Neural progenitor cell (in vitro differentiated cells): ENCODE data around the gene ARPIN. TPM values are rescaled to one million over a fixed set of nuclear protein-coding genes. Genes with fewer than 3 reads are reported as not detected.

ENCODE experiments used
- DNase-seq: peaks from one replicate; pipeline ENCODE4 v3.0.0-alpha.2; 2016; ENCODE audit warnings: low spot score
- H2AFZ ChIP-seq: fragments of 200-600 bp; sonication (generic); replicated peaks from 2 replicates; pipeline ENCODE4 v1.6.1; 2016; ENCODE audit warnings: antibody characterized with exemption
- H3F3A ChIP-seq: fragments of 200-600 bp; sonication (generic); 2 replicates; pipeline ENCODE4 v1.6.1; 2016; ENCODE audit warnings: antibody characterized with exemption, low read depth
- H3K27ac ChIP-seq: fragments of 200-600 bp; sonication (generic); 2 replicates; pipeline ENCODE4 v1.5.1; 2016; ENCODE audit warnings: mild to moderate bottlenecking
- H3K27me3 ChIP-seq: fragments of 200-600 bp; sonication (generic); 2 replicates; pipeline ENCODE4 v1.6.1; 2016; ENCODE audit warnings: mild to moderate bottlenecking, moderate library complexity
- H3K36me3 ChIP-seq: fragments of 200-600 bp; sonication (generic); 2 replicates; pipeline ENCODE4 v1.5.1; 2016
- H3K4me1 ChIP-seq: fragments of 200-600 bp; sonication (generic); 2 replicates; pipeline ENCODE4 v1.6.1; 2016; ENCODE audit warnings: mixed run types
- H3K4me2 ChIP-seq: fragments of 200-600 bp; sonication (generic); 2 replicates; pipeline ENCODE4 v1.6.1; 2016
- H3K4me3 ChIP-seq: fragments of 200-600 bp; sonication (generic); 2 replicates; pipeline ENCODE4 v1.5.1; 2016
- H3K79me2 ChIP-seq: fragments of 200-600 bp; sonication (generic); 2 replicates; pipeline ENCODE4 v1.6.1; 2016; ENCODE audit warnings: low read depth
- H3K9ac ChIP-seq: fragments of 200-600 bp; sonication (generic); 2 replicates; pipeline ENCODE4 v1.6.1; 2016
- H3K9me3 ChIP-seq: fragments of 200-600 bp; sonication (generic); 2 replicates; pipeline ENCODE4 v1.5.1; 2016; ENCODE audit warnings: low read depth
- H4K20me1 ChIP-seq: fragments of 200-600 bp; sonication (generic); 2 replicates; pipeline ENCODE4 v1.6.1; 2016; ENCODE audit warnings: low read depth
- H3K27ac Mint-ChIP-seq: 3 replicates; pipeline ENCODE4 v1.8.0; 2021; ENCODE audit warnings: mixed read lengths
- H3K27me3 Mint-ChIP-seq: 2 replicates; pipeline ENCODE4 v1.8.0; 2022; ENCODE audit warnings: low read depth, mild to moderate bottlenecking, inconsistent platforms, moderate library complexity, mixed read lengths; ENCODE audit not compliant: insufficient read depth
- H3K36me3 Mint-ChIP-seq: 3 replicates; pipeline ENCODE4 v1.8.0; 2021; ENCODE audit warnings: mixed read lengths
- H3K4me1 Mint-ChIP-seq: 3 replicates; pipeline ENCODE4 v1.8.0; 2021; ENCODE audit warnings: mixed read lengths
- H3K4me3 Mint-ChIP-seq: 3 replicates; pipeline ENCODE4 v1.8.0; 2021; ENCODE audit warnings: mild to moderate bottlenecking, moderate library complexity, mixed read lengths
- H3K9me3 Mint-ChIP-seq: 3 replicates; pipeline ENCODE4 v1.8.0; 2020; ENCODE audit warnings: mixed read lengths
- CTCF ChIP-seq: fragments of 200-600 bp; sonication (generic); IDR thresholded peaks from 2 replicates; pipeline ENCODE4 v1.5.1; 2017; ENCODE audit warnings: antibody characterized with exemption, mild to moderate bottlenecking
- EZH2 ChIP-seq: fragments of 200-600 bp; sonication (generic); IDR thresholded peaks from 2 replicates; pipeline ENCODE4 v1.6.1; 2017; ENCODE audit warnings: antibody characterized with exemption, mild to moderate bottlenecking, moderate library complexity
- EZH2phosphoT487 ChIP-seq: fragments of 200-600 bp; sonication (generic); IDR thresholded peaks from 2 replicates; pipeline ENCODE4 v1.6.1; 2017; ENCODE audit warnings: antibody characterized with exemption
- total RNA-seq: library from RNA; depleted of rRNA; stranded (reverse); fragments of >200 nt; gene quantifications from 2 replicates; pipeline ENCODE4 v1.2.3, GENCODE V29; 2015; ENCODE audit warnings: low replicate concordance

Gene ARPIN
- total RNA-seq, 1 donor from 2014 or later: 5.9 TPM

DNA sequence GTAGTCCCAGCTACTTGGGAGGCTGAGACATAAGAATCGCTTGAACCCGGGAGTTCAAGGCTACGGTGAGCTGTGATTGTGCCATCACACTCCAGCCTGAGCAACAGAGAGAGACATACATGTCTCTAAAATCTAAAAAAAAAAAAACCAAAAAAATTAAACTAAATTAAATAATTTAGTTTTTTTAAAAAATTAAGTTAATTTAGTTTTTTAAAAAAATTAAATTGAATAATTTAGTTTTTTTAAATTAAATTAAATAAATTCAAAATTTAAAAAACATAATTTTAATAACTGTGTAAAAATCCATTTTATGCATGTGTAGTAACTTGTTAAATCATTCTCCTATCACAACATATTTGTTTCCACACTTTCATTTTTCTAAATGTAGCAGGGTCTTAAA, 20.1 kb upstream of the ARPIN start:
- Histone ChIP-seq H3K36me3 (no peaks in the 10 kb centered on the region), H3K79me2 (no peaks in the 10 kb centered on the region), H3K4me2 (no peak overlapping the region), H3K9me3 (no peaks in the 10 kb centered on the region), H4K20me1 (no peaks in the 10 kb centered on the region), H2AFZ (no peak overlapping the region), H3K9ac (no peak overlapping the region), H3F3A (no peaks in the 10 kb centered on the region), H3K4me1 (peaks cover 3% of the 10 kb centered on the region), H3K27ac (no peak overlapping the region), H3K27me3 (no peaks in the 10 kb centered on the region), H3K4me3 (no peak overlapping the region)
- TF ChIP-seq EZH2: no peak
- no peak for TF ChIP-seq EZH2phosphoT487
- no peak for TF ChIP-seq CTCF
- Mint-ChIP-seq H3K27ac (no peak overlapping the region), H3K4me3 (no peak overlapping the region), H3K27me3 (peaks cover 4% of the 10 kb centered on the region), H3K4me1 (no peaks in the 10 kb centered on the region), H3K9me3 (no peaks in the 10 kb centered on the region), H3K36me3 (no peaks in the 10 kb centered on the region)
- no peak for DNase-seq

DNA sequence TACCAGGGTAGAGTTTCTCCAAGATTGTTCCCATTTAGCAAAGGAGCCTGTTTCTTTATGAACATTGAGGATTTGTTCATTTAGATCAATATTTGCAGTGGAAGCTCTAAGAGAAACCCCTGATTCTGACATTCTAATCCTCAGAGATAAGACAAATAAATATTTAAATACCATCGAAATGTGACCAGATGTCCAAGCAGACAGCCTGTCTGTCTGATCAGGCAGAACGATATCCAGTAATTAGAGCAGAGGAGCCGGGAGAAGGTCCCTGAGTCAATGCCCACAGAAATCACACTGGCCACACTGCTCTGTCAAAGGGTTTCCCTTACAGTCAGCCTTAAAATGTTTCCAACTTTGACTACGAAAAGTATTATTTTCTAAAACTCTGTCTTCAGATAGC, 15.7 kb upstream of the ARPIN start:
- H3K4me3 Mint-ChIP-seq: no peak overlapping the region
- H3F3A ChIP-seq: no peaks in the 10 kb centered on the region
- no peak overlapping the region for H3K9ac ChIP-seq
- H3K27ac Mint-ChIP-seq: no peak overlapping the region
- H3K27me3 ChIP-seq: no peaks in the 10 kb centered on the region
- no peak overlapping the region for H2AFZ ChIP-seq
- H3K9me3 ChIP-seq: no peaks in the 10 kb centered on the region
- H3K4me1 ChIP-seq: peaks cover 3% of the 10 kb centered on the region
- no peaks in the 10 kb centered on the region for H4K20me1 ChIP-seq
- no peak for DNase-seq
- no peaks in the 10 kb centered on the region for H3K27me3 Mint-ChIP-seq
- H3K36me3 Mint-ChIP-seq: no peaks in the 10 kb centered on the region
- H3K36me3 ChIP-seq: no peaks in the 10 kb centered on the region
- H3K9me3 Mint-ChIP-seq: no peaks in the 10 kb centered on the region
- H3K79me2 ChIP-seq: no peaks in the 10 kb centered on the region
- no peak overlapping the region for H3K27ac ChIP-seq
- H3K4me2 ChIP-seq: no peak overlapping the region
- TF ChIP-seq EZH2: no peak
- TF ChIP-seq CTCF: no peak
- no peak for TF ChIP-seq EZH2phosphoT487
- no peak overlapping the region for H3K4me3 ChIP-seq
- H3K4me1 Mint-ChIP-seq: no peaks in the 10 kb centered on the region

- H3K27ac Mint-ChIP-seq: no peak overlapping the region
Observed at GRCh38 chr15:89926158-89926557, 13.4 kb upstream of the ARPIN start.

More at GRCh38 chr15:89926158-89926557, 13.4 kb upstream of the ARPIN start:
- TF ChIP-seq CTCF: no peak
- TF ChIP-seq EZH2phosphoT487: no peak
- no peak for TF ChIP-seq EZH2
- no peaks in the 10 kb centered on the region for H3K36me3 Mint-ChIP-seq
- H3K27me3 Mint-ChIP-seq: no peaks in the 10 kb centered on the region
- Histone ChIP-seq H3K9me3 (no peaks in the 10 kb centered on the region), H3K27ac (no peak overlapping the region), H3F3A (no peaks in the 10 kb centered on the region), H3K27me3 (no peaks in the 10 kb centered on the region), H3K4me1 (no peaks in the 10 kb centered on the region), H3K4me2 (no peak overlapping the region), H3K79me2 (no peaks in the 10 kb centered on the region), H3K4me3 (no peak overlapping the region), H3K36me3 (no peaks in the 10 kb centered on the region), H4K20me1 (no peaks in the 10 kb centered on the region), H3K9ac (no peak overlapping the region), H2AFZ (no peak overlapping the region)
- H3K9me3 Mint-ChIP-seq: no peaks in the 10 kb centered on the region
- no peaks in the 10 kb centered on the region for H3K4me1 Mint-ChIP-seq
- no peak for DNase-seq
- no peak overlapping the region for H3K4me3 Mint-ChIP-seq
